Suppressor macrophage treated with lipopolysaccharide for 1 hour (primary cell): ENCODE data around the gene FLRT1.

Experiments used
- DNase-seq, 3 donors: peaks; one replicate each; pipeline ENCODE4 v3.0.0-alpha.2; 2020 to 2022

Gene FLRT1

GRCh38 chr11:64048042-64048854 lies 12.5 kb downstream of the FLRT1 start:
- DNase-seq, result no peak

- DNase-seq, result no peak
Observed at GRCh38 chr11:64049509-64049908, 13.8 kb downstream of the FLRT1 start.

GRCh38 chr11:64051297-64051696 lies 15.6 kb downstream of the FLRT1 start:
- DNase-seq, result no peak

- no peak for DNase-seq
Observed at GRCh38 chr11:64052436-64052835, 16.7 kb downstream of the FLRT1 start.

GRCh38 chr11:64052938-64053622 lies 17.3 kb downstream of the FLRT1 start:
- DNase-seq, result no peak

GRCh38 chr11:64053699-64054098 lies 18.0 kb downstream of the FLRT1 start:
- DNase-seq, result no peak

- DNase-seq, result no peak
Observed at GRCh38 chr11:64055077-64055476, 19.3 kb downstream of the FLRT1 start.

GRCh38 chr11:64056213-64056785 lies 20.6 kb downstream of the FLRT1 start:
- no peak for DNase-seq

- DNase-seq, result no peak
Observed at GRCh38 chr11:64056861-64057260, 21.1 kb downstream of the FLRT1 start.

GRCh38 chr11:64057890-64058289 lies 22.2 kb downstream of the FLRT1 start:
- no peak for DNase-seq

GRCh38 chr11:64058494-64058893 lies 22.8 kb downstream of the FLRT1 start:
- no peak for DNase-seq

GRCh38 chr11:64059339-64060140 lies 23.8 kb downstream of the FLRT1 start:
- no peak for DNase-seq

GRCh38 chr11:64060263-64060860 lies 24.6 kb downstream of the FLRT1 start:
- DNase-seq, result no peak

- peak; percentile 57 to 88 (median 71) for DNase-seq
Observed at GRCh38 chr11:64060861-64061444, 25.2 kb downstream of the FLRT1 start.

GRCh38 chr11:64062185-64063039 lies 26.7 kb downstream of the FLRT1 start:
- DNase-seq, result no peak

GRCh38 chr11:64063777-64064176 lies 28.0 kb downstream of the FLRT1 start:
- DNase-seq, result no peak

- no peak for DNase-seq
Observed at GRCh38 chr11:64064374-64065140, 28.8 kb downstream of the FLRT1 start.

- DNase-seq, result no peak
Observed at GRCh38 chr11:64065141-64065465, 29.4 kb downstream of the FLRT1 start.

GRCh38 chr11:64065712-64066111 lies 30.0 kb downstream of the FLRT1 start:
- no peak for DNase-seq

GRCh38 chr11:64067230-64067993 lies 31.7 kb downstream of the FLRT1 start:
- DNase-seq, result no peak
